ENCODE data around the gene PTCH1.

GRCh38 chr9:95429096-95429495, 87.7 kb downstream of the PTCH1 start:
- no peak for TF ChIP-seq POLR2A (IDR thresholded peaks at IDR 0.05)
- TF ChIP-seq CTCF (IDR thresholded peaks at IDR 0.05), result no peak
